H1 (cell line): ENCODE results near the gene STXBP2.

Experiments
- CHD2 ChIP-seq: IDR thresholded peaks from 2 replicates; pipeline ENCODE4 v1.6.1; 2012; ENCODE audit warnings: low read length, improper control_type of control experiment
- EZH2 ChIP-seq: fragments of 200-600 bp; sonication (generic); IDR thresholded peaks from 2 replicates; pipeline ENCODE4 v1.7.1; 2012; ENCODE audit warnings: low read depth, mild to moderate bottlenecking, moderate library complexity, low read length, inconsistent platforms; ENCODE audit not compliant: severe bottlenecking
- HDAC2 ChIP-seq, 2 experiments: fragments of 300-600 bp in 1 of 2; sonication (generic) in 1 of 2; IDR thresholded peaks; 2 replicates each; pipeline ENCODE4 v1.6.1; 2011 to 2012; ENCODE audit warnings: low read depth in 2 of 2, low read length in 2 of 2, mild to moderate bottlenecking in 2 of 2, moderate library complexity in 2 of 2, borderline replicate concordance in 1 of 2, inconsistent platforms in 1 of 2
- MAFK ChIP-seq: IDR thresholded peaks from 2 replicates; pipeline ENCODE4 v1.6.1; 2012; ENCODE audit warnings: low read depth, mild to moderate bottlenecking, improper control_type of control experiment, low read length
- POLR2A ChIP-seq, 2 experiments: IDR thresholded peaks; 1 replicate in 1 of 2; 2 replicates in 1 of 2; pipeline ENCODE4 v1.6.1; 2011; ENCODE audit warnings: low read depth in 2 of 2, low read length in 2 of 2, mild to moderate bottlenecking in 2 of 2; ENCODE audit errors: control extremely low read depth in 1 of 2
- RFX5 ChIP-seq: IDR thresholded peaks from 2 replicates; pipeline ENCODE4 v1.6.1; 2011; ENCODE audit warnings: low read depth, low read length, improper control_type of control experiment, borderline replicate concordance
- SIRT6 ChIP-seq: IDR thresholded peaks from one replicate; pipeline ENCODE4 v1.7.1; 2012; ENCODE audit warnings: low read length, inconsistent platforms
- SP1 ChIP-seq: IDR thresholded peaks from 2 replicates; pipeline ENCODE4 v1.6.1; 2011; ENCODE audit warnings: low read depth, low read length
- TF ChIP-seq, protein P1 (sequence below), 3 experiments: IDR thresholded peaks; 1 replicate in 2 of 3; 2 replicates in 1 of 3; pipeline versions ENCODE4 v1.5.1 to v1.6.1; 2011; ENCODE audit warnings: low read length in 3 of 3, mild to moderate bottlenecking in 3 of 3, inconsistent platforms in 2 of 3, low read depth in 1 of 3, moderate library complexity in 1 of 3; ENCODE audit not compliant: insufficient read depth in 1 of 3; ENCODE audit errors: control extremely low read depth in 1 of 3
- TF ChIP-seq, protein P2 (sequence below): IDR thresholded peaks from 2 replicates; pipeline ENCODE4 v1.6.1; 2011; ENCODE audit warnings: low read length, improper control_type of control experiment

DNA sequence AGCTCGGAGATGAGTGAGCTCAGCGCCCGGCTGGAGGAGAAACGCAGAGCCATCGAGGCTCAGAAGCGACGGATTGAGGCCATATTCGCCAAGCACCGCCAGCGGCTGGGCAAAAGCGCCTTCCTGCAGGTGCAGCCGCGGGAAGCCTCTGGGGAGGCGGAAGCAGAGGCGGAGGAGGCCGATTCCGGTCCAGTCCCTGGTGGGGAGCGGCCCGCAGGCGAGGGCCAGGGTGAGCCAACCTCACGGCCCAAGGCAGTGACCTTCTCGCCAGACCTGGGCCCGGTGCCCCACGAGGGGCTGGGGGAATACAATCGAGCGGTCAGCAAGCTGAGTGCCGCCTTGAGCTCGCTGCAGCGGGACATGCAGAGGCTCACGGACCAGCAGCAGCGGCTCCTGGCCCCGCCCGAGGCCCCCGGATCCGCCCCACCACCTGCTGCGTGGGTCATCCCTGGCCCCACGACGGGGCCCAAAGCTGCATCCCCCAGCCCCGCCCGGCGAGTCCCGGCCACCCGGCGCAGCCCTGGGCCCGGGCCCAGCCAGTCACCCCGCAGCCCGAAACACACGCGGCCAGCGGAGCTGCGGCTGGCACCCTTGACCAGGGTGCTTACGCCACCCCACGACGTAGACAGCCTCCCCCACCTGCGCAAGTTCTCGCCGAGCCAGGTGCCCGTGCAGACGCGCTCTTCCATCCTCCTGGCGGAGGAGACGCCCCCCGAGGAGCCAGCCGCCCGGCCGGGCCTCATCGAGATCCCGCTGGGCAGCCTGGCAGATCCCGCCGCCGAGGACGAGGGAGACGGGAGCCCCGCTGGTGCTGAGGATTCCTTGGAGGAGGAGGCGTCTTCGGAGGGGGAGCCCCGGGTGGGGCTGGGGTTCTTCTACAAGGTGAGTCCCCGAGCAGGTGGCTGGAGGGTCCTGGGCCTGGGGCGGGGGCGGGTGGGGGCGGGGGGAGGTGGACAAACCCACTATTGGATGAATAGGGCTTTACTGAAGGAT, 24.3 kb upstream of the STXBP2 start:
- no peak for TF ChIP-seq RFX5
- TF ChIP-seq SIRT6, result no peak
- TF ChIP-seq SP1, result no peak
- TF ChIP-seq, protein P1, sequence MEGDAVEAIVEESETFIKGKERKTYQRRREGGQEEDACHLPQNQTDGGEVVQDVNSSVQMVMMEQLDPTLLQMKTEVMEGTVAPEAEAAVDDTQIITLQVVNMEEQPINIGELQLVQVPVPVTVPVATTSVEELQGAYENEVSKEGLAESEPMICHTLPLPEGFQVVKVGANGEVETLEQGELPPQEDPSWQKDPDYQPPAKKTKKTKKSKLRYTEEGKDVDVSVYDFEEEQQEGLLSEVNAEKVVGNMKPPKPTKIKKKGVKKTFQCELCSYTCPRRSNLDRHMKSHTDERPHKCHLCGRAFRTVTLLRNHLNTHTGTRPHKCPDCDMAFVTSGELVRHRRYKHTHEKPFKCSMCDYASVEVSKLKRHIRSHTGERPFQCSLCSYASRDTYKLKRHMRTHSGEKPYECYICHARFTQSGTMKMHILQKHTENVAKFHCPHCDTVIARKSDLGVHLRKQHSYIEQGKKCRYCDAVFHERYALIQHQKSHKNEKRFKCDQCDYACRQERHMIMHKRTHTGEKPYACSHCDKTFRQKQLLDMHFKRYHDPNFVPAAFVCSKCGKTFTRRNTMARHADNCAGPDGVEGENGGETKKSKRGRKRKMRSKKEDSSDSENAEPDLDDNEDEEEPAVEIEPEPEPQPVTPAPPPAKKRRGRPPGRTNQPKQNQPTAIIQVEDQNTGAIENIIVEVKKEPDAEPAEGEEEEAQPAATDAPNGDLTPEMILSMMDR (IDR thresholded peaks at IDR 0.05; ENCODE audit: control extremely low read depth in 1 of 3, insufficient read depth in 1 of 3, low read depth in 1 of 3, low read length in 3 of 3), result no peak
- no peak for TF ChIP-seq HDAC2 (IDR thresholded peaks at IDR 0.05; ENCODE audit: borderline replicate concordance in 1 of 2, low read depth in 2 of 2, low read length in 2 of 2)
- TF ChIP-seq EZH2, result no peak
- no peak for TF ChIP-seq POLR2A (IDR thresholded peaks at IDR 0.05; ENCODE audit: control extremely low read depth in 1 of 2, low read depth in 2 of 2, low read length in 2 of 2)
- no peak for TF ChIP-seq MAFK
- TF ChIP-seq, protein P2, sequence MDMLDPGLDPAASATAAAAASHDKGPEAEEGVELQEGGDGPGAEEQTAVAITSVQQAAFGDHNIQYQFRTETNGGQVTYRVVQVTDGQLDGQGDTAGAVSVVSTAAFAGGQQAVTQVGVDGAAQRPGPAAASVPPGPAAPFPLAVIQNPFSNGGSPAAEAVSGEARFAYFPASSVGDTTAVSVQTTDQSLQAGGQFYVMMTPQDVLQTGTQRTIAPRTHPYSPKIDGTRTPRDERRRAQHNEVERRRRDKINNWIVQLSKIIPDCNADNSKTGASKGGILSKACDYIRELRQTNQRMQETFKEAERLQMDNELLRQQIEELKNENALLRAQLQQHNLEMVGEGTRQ, result no peak
- TF ChIP-seq CHD2, result no peak
